GM21381 (cell line): ENCODE measurements around the gene GPR161.
"Not testable (repeated sequence)": the region's sequence is repeated elsewhere in the genome, so short reads cannot be mapped to it uniquely, and the experiment has no call there.

Experiments used
- ATAC-seq: cut with Tn5 transposase; IDR thresholded peaks from one replicate; pipeline ENCODE4 v1.9.1; 2021; ENCODE audit warnings: mild to moderate bottlenecking, moderate library complexity; ENCODE audit not compliant: unreplicated experiment

GPR161 gene, protein sequence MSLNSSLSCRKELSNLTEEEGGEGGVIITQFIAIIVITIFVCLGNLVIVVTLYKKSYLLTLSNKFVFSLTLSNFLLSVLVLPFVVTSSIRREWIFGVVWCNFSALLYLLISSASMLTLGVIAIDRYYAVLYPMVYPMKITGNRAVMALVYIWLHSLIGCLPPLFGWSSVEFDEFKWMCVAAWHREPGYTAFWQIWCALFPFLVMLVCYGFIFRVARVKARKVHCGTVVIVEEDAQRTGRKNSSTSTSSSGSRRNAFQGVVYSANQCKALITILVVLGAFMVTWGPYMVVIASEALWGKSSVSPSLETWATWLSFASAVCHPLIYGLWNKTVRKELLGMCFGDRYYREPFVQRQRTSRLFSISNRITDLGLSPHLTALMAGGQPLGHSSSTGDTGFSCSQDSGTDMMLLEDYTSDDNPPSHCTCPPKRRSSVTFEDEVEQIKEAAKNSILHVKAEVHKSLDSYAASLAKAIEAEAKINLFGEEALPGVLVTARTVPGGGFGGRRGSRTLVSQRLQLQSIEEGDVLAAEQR

DNA sequence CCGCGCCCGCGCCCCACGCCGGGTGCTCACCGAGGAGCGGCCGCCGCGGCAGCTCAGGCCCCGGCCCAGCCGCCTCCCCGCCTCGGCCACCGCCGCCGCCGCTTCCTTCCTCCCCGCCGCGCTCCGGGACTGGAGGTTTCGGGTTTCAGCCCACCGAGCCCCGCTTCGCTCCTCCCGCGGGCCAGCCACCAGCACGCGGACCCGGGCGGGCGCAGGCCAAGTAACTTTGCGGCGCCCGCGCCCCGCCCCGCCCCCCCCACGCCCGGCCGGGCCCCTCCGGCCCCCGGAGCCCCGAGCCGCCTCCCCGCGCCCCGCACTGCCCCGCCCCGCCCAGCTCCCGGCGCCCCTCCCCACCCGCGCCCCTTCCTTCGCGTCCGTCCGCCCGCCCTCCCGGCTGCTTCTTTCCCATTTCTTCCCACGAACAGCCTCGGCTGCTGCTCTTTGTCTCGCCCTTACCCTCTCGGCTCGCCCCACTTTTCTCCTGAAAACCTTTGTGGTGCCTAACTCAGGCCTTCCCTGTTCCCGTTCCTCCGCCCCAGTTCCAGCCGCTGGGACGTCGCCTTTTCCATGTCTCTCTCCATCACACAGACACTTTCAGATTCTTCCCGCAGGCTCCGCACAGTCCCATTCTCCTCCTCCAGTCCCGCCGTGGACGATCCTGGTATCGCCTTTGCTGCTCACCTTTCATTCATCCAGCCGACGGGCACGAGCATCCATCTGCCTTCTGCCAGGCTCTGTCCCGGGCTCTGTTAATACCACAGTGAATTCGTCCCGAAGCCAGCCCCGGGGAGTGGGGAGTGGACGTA is at the start of gene GPR161:
Gene GPR161 (minus strand): TSS at position 222 of the 806 bp plus-strand sequence. CDS start 32,080 bp downstream, outside the sequence.
- no peak for ATAC-seq

- not testable (repeated sequence) for ATAC-seq
These were observed 44.5 kb upstream of the GPR161 start for GRCh38 chr1:168181063-168181720.

DNA sequence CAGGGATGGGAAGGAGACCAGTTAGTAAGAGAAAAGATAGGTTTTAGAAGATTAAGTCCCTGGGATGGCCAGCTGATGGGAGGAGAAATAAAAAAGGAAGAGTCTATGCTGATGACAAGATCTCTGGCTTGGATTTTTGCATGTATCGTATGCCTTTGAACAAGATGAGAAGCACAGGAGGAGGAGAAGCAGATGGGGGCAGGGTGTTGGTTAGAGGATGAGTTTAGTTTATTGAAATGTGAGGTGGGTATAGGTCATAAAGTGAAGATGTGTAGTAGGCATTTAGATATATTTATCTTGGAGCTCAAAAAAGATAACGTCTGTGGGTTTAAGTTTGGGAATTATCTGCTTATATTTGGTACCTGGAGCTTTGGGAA is 43.4 kb upstream of the GPR161 start:
- no peak for ATAC-seq

DNA sequence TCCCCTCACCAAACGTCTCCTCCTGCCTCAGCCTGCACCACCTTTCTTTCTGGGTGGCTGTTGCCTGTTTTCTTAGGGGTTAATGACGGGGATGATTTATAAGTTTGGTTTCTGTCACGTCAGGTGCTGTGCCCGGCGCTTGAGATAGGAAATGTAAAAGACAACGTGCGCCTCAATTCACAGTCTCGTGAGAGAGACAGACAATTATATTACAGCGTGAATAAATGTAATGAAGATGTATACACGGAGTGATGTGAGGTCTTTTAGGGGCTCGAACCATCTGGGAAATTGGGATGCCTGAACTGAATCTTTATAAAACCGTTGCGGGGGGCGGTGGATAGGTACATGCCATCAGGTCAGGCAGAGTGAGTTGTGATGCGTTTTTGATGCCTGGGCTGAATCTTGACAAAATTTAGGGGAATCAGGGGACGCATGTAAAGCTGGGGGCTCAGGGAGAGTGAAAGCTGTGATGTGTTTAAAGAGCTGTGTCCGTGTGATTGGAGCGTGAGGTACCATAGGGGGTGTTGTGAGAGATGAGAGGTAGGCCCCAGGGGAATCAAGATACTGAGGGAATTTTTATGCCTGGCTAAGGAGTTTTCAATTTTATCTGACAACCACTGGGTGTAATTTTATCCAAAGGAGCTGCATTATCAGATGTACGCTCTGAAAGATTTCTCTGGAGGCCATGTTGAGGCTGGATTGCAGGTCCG is 42.9 kb upstream of the GPR161 start:
- ATAC-seq: peak; percentile 2

DNA sequence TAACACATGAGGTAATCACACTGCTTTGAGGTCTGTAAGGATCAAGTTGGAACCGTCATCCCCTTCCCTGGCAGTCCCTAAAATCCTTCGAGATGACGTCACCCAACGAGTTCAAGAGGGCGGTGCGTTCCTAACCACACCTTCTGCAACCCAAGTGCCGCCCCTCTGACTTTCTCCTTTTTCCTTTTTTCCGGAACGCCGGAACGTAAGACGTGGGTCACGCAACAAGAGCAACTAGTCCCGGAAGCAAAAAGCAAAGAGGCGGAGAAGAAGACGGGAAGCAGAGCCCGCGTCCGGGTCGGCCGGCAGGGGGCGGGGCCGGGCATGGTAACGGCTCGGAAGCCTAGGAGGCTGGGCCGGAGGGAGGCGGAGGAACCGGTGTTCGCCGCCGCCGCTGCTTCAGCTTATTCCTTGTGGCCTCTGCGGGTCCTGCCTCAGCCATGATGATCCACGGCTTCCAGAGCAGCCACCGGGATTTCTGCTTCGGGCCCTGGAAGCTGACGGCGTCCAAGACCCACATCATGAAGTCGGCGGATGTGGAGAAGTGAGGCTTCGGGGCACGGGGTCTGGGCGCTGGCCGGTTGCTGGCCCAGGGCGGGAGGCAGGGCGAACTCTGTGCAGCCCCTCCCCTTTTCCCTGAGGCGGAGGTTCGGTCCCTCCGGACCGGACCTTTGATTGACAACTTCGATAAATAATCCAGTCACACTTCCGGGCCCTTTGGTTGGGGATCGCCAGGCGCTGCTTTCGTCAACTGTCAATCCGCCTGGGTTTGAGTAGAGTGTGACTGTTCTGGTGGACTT is 42.1 kb upstream of the GPR161 start, which contains the start of gene TIPRL:
Gene TIPRL (plus strand): TSS at position 325 of the 800 bp plus-strand sequence. CDS start 116 bp downstream, at position 441.
- ATAC-seq: peak; percentile 91

GRCh38 chr1:168178227-168178637 is 41.5 kb upstream of the GPR161 start:
- ATAC-seq: no peak

- no peak for ATAC-seq
These were observed 35.7 kb upstream of the GPR161 start for GRCh38 chr1:168172250-168172915.

DNA sequence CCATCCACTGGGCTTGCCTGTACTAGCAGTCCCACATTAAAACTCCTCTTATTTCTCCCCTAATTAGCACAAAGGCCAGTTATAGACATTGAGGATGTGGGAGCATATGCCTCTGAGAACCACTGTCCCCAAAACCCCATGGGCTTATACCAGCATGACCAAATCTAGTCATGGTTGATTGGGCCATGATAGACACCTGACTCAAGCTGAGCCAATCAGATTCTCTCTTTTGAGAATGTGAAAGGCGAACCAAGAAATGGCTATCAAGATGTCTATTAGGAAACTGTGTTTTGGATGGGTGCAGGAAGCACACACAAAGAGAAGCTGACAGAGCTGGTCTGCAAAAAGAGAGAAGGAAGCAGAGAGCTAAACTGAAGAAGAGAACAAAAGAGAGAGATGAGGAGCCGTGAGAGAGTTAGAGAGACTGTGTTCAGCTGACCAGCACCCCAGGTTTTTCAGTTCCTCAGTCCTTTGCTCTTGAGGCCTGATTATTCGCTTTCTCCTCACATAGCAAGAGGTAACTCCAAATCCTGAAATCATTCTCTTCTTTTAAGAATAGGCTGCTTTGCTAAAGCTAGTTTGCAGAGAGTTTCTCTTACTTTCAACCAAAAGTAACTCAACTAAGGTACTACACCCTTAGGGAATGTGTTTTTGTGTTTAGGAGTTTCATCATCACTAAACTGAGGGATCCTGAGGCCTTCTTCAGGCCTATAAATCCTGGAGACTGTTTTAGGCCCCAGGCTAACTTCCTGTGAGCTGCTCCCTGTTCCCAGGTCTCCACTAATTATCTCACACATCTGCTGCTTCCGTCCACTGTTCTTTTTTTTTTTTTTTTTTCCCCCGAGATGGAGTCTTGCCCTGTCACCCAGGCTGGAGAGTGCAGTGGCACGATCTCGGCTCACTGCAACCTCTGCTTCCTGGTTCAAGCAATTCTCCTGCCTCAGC is 34.1 kb upstream of the GPR161 start:
- no peak for ATAC-seq

- no peak for ATAC-seq
These were observed 31.1 kb upstream of the GPR161 start for GRCh38 chr1:168167806-168168205.

GRCh38 chr1:168164771-168165170 is 28.0 kb upstream of the GPR161 start:
- no peak for ATAC-seq

DNA sequence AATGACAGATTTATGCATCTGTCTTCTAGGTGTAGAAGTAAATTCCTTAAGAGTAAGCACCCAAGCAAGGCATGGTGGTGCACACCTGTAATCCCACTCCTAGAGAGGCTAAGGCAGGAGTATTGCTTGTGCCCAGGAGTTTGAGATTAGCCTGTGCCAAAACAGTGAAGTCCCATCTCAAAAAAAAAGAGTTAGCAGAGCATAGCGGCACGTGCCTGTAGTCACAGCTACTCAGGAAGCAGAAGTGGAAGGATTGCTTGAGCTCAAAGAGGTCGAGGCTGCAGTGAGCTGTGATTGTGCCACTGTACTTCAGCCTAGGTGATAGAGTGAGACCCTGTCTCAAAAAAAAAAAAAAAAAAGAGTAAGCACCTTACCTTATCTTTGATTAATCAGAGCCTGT is 26.9 kb upstream of the GPR161 start:
- ATAC-seq: no peak

GRCh38 chr1:168161459-168161858 is 24.7 kb upstream of the GPR161 start:
- ATAC-seq: no peak

- no peak for ATAC-seq
These were observed 23.2 kb upstream of the GPR161 start for GRCh38 chr1:168159979-168160378.

DNA sequence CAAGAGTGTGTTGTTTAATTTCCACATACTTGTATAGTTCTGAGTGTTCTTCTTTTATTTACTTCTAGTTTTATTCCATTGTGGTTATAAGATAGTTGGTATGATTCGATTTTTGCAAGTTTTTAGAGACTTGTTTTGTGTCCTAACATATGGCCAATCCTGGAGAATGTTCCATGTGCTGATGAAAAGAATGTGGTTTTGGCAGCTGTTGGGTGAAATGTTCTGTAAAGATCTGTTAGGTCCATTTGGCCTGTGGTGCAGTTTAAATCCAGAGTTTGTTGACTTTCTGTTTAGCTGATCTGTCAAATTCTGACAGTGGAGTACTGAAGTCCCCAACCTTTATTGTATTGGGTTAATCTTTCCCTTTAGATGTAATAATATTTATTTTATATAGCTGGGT is 22.5 kb upstream of the GPR161 start:
- no peak for ATAC-seq

DNA sequence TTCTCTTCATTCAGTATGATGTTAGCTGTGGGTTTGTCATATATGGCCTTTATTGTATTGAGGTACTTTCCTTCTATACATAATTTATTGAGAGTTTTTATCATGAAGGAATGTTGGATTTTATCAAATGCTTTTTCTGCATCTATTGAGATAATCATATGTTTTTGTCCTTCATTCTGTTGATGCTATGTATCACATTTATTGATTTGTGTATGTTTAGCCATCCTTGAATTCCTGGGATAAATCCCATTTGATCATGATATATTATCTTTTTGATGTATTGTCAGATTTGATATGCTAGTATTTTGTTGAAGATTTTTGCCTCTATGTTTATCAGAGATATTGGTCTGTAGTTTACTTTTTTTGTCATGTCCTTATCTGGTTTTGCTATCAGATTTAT is 20.9 kb upstream of the GPR161 start:
- ATAC-seq: no peak

- no peak for ATAC-seq
These were observed 19.2 kb upstream of the GPR161 start for GRCh38 chr1:168155910-168156309.

- not testable (repeated sequence) for ATAC-seq
These were observed 18.0 kb upstream of the GPR161 start for GRCh38 chr1:168154707-168155106.

DNA sequence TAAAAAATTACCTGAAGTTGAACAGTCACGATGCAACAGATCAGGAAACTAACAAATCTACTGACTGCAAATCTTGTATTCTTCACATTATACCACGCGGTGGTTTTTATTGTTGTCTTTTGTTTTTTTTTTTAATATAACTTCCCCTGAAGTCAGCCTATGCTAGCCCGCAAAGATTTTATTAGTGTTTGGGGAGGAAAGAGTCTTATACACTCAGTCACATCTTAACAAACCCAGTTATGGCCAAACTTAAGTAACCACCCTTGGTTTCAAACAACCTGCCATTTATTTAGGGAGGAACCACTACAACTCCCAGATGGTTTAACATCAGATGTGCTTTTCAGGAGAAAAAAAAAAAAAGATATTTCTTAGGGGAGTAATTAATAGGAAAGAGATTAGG is 15.2 kb upstream of the GPR161 start:
- ATAC-seq: no peak
